Esophagus squamous epithelium (tissue), 5 donors: ENCODE measurements around the gene RRBP1. TPM values are rescaled to one million over a fixed set of nuclear protein-coding genes. Genes with fewer than 3 reads are reported as not detected.
A peak's percentile ranks its signal among the peaks of the same experiment; 100 is the strongest.

Experiments used
- DNase-seq: peaks from one replicate; lab custom pipeline; 2025; lab: John Stamatoyannopoulos, UW
- H3K27ac ChIP-seq, 4 donors: fragments of 200-600 bp; sonication (generic); one replicate each; pipeline ENCODE4 v1.5.1; 2016 to 2019; ENCODE audit warnings: mild to moderate bottlenecking in 1 of 4
- H3K27me3 ChIP-seq, 4 donors: fragments of 200-600 bp; sonication (generic); 1 replicate in 3 of 4; 2 replicates in 1 of 4; pipeline versions ENCODE4 v1.5.1 to v1.6.0; 2017 to 2021; ENCODE audit warnings: antibody characterized with exemption in 1 of 4
- H3K36me3 ChIP-seq, 3 donors: fragments of 200-600 bp; sonication (generic); one replicate each; pipeline ENCODE4 v1.5.1; 2016 to 2019
- H3K4me1 ChIP-seq, 3 donors: fragments of 200-600 bp; sonication (generic); one replicate each; pipeline ENCODE4 v1.5.1; 2017 to 2019
- H3K4me3 ChIP-seq, 4 donors: fragments of 200-600 bp; sonication (generic); 1 replicate in 3 of 4; 2 replicates in 1 of 4; pipeline ENCODE4 v1.5.1; 2016 to 2019; ENCODE audit warnings: mild to moderate bottlenecking in 2 of 4, moderate library complexity in 1 of 4
- H3K9me3 ChIP-seq, 3 donors: fragments of 200-600 bp; sonication (generic); one replicate each; pipeline ENCODE4 v1.5.1; 2016 to 2019
- CTCF ChIP-seq, 6 experiments: fragments of 450-650 bp in 4 of 6; fragments of 200-600 bp in 2 of 6; sonication (generic) in 2 of 6; IDR thresholded peaks; one replicate each; pipeline ENCODE4 v1.5.1; 2016 to 2019; ENCODE audit warnings: antibody characterized with exemption in 6 of 6, mild to moderate bottlenecking in 4 of 6, moderate library complexity in 4 of 6
- POLR2A ChIP-seq, 4 donors: fragments of 450-650 bp; IDR thresholded peaks; one replicate each; pipeline ENCODE4 v1.6.1; 2017; ENCODE audit warnings: antibody characterized with exemption in 4 of 4, mild to moderate bottlenecking in 4 of 4, moderate library complexity in 3 of 4
- WGBS, 2 donors: methylation state at CpG; one replicate each; pipeline ENCODE4 v1.1.5; 2018; 5-methylcytosine and 5-hydroxymethylcytosine counted together
- intact Hi-C: fragments of 100-400 bp; cut with DNase I; formaldehyde crosslinking; loops from one replicate; pipeline ENCODE4 v1.15.0; 2022
- total RNA-seq, 4 donors: library from RNA; depleted of rRNA; stranded (reverse); fragments of >200 nt; gene quantifications; one replicate each; pipeline ENCODE4 v1.1.0, GENCODE V29; 2016
- donor health status: DM: yes; HTN: yes; CAD: no.

The RRBP1 gene
- total RNA-seq, 4 donors from 2014 or later, result 61.4 to 128 (median 72.7) TPM

GRCh38 chr20:17636523-17637412, 45.3 kb downstream of the RRBP1 start:
- Histone ChIP-seq H3K27me3 (no peaks in the 10 kb centered on the region), H3K4me3 (no peak overlapping the region), H3K27ac (peak overlapping the region in 1 of 4 donors; percentile 37), H3K36me3 (peaks cover 28 to 100% (median 46%) of the 10 kb centered on the region in 3 donors), H3K4me1 (peaks cover 4 to 36% (median 26%) of the 10 kb centered on the region in 3 donors), H3K9me3 (no peaks in the 10 kb centered on the region)
- no peak for DNase-seq
- TF ChIP-seq CTCF (IDR thresholded peaks at IDR 0.05), result no peak
- intact Hi-C loops, result loop anchor here (10.0 kb wide), 1 partner anchor 88 kb away; no protein-coding TSS in a partner anchor
- 89 to 91% methylated on average over 11 of the region's 24 CpGs for whole genome bisulfite sequencing, 2 donors

GRCh38 chr20:17635332-17636244, 46.5 kb downstream of the RRBP1 start:
- no peak overlapping the region for H3K4me3 ChIP-seq
- no peaks in the 10 kb centered on the region for H3K27me3 ChIP-seq
- TF ChIP-seq CTCF (IDR thresholded peaks at IDR 0.05) (no peak), POLR2A (IDR thresholded peaks at IDR 0.05) (no peak)
- no peak for DNase-seq
- WGBS, 2 donors, result 68 to 70% methylated on average over 7 to 15 of the region's 25 CpGs
- H3K9me3 ChIP-seq, result no peaks in the 10 kb centered on the region
- peaks cover 35 to 100% (median 45%) of the 10 kb centered on the region in 3 donors for H3K36me3 ChIP-seq
- peak overlapping the region in 3 of 4 donors; percentile 51 to 55 (median 52) for H3K27ac ChIP-seq
- intact Hi-C loops, result loop anchor here (10.0 kb wide), 1 partner anchor 89 kb away; no protein-coding TSS in a partner anchor
- H3K4me1 ChIP-seq, result peaks cover 4 to 36% (median 26%) of the 10 kb centered on the region in 3 donors

- Histone ChIP-seq H3K36me3 (peaks cover 37 to 100% (median 45%) of the 10 kb centered on the region in 3 donors), H3K4me3 (no peak overlapping the region), H3K4me1 (peaks cover 4 to 36% (median 26%) of the 10 kb centered on the region in 3 donors), H3K27ac (peak overlapping the region in 3 of 4 donors; percentile 51 to 55 (median 52)), H3K27me3 (no peaks in the 10 kb centered on the region), H3K9me3 (no peaks in the 10 kb centered on the region)
- 82% methylated on average over 7 of the region's 13 CpGs; no CpG with 5 or more reads in 1 of the 2 donors for WGBS, 2 donors
- intact Hi-C loops, result loop anchor here (10.0 kb wide), 1 partner anchor 90 kb away; no protein-coding TSS in a partner anchor
- DNase-seq, result no peak
- TF ChIP-seq POLR2A (IDR thresholded peaks at IDR 0.05) (no peak), CTCF (IDR thresholded peaks at IDR 0.05) (no peak)
Measured at GRCh38 chr20:17634661-17635331, 47.2 kb downstream of the RRBP1 start.

GRCh38 chr20:17633850-17634500, 48.1 kb downstream of the RRBP1 start:
- intact Hi-C loops, result loop anchor here (10.0 kb wide), 1 partner anchor 91 kb away; no protein-coding TSS in a partner anchor
- Histone ChIP-seq H3K9me3 (no peaks in the 10 kb centered on the region), H3K36me3 (peaks cover 42 to 100% (median 42%) of the 10 kb centered on the region in 3 donors), H3K4me1 (peaks cover 4 to 36% (median 26%) of the 10 kb centered on the region in 3 donors), H3K4me3 (no peak overlapping the region), H3K27me3 (no peaks in the 10 kb centered on the region), H3K27ac (peak overlapping the region in 3 of 4 donors; percentile 51 to 55 (median 52))
- no peak for DNase-seq
- TF ChIP-seq POLR2A (IDR thresholded peaks at IDR 0.05) (no peak), CTCF (IDR thresholded peaks at IDR 0.05) (no peak)
- 81 to 89% methylated on average over 5 to 7 of the region's 18 CpGs for WGBS, 2 donors
